Liver (tissue), 9 donors: ENCODE results near the gene ANKZF1. TPM values are rescaled to one million over a fixed set of nuclear protein-coding genes. Genes with fewer than 3 reads are reported as not detected.

Experiments
- DNase-seq: peaks from one replicate; pipeline ENCODE4 v3.0.0-alpha.2; 2017; ENCODE audit warnings: low spot score
- H3K27ac ChIP-seq, 2 donors: one replicate each; pipeline ENCODE4 v1.7.0; 2013; ENCODE audit warnings: inconsistent platforms in 2 of 2, low read length in 2 of 2, control low read depth in 1 of 2, low read depth in 1 of 2, mild to moderate bottlenecking in 1 of 2
- H3K27me3 ChIP-seq, 4 donors: one replicate each; pipeline versions ENCODE4 v1.6.1 to v1.7.0; 2013; ENCODE audit warnings: low read length in 3 of 4, inconsistent platforms in 1 of 4, mild to moderate bottlenecking in 1 of 4, moderate library complexity in 1 of 4; ENCODE audit not compliant: control insufficient read depth in 4 of 4, insufficient read depth in 4 of 4
- H3K36me3 ChIP-seq, 4 donors: one replicate each; pipeline versions ENCODE4 v1.6.1 to v1.7.0; 2013; ENCODE audit warnings: low read length in 3 of 4, mild to moderate bottlenecking in 3 of 4, low read depth in 1 of 4, moderate library complexity in 1 of 4; ENCODE audit not compliant: control insufficient read depth in 4 of 4, insufficient read depth in 3 of 4
- H3K4me1 ChIP-seq, 4 donors: one replicate each; pipeline versions ENCODE4 v1.6.1 to v1.7.0; 2013; ENCODE audit warnings: low read length in 3 of 4, mild to moderate bottlenecking in 3 of 4, moderate library complexity in 1 of 4; ENCODE audit not compliant: control insufficient read depth in 4 of 4, insufficient read depth in 4 of 4
- H3K4me3 ChIP-seq, 3 donors: one replicate each; pipeline versions ENCODE4 v1.6.1 to v1.7.0; 2013; ENCODE audit warnings: low read length in 3 of 3, control low read depth in 1 of 3, low read depth in 1 of 3, mild to moderate bottlenecking in 1 of 3
- H3K9ac ChIP-seq, 2 donors: one replicate each; pipeline ENCODE4 v1.7.0; 2013; ENCODE audit warnings: low read length in 2 of 2, mild to moderate bottlenecking in 2 of 2, moderate library complexity in 2 of 2, control low read depth in 1 of 2, low read depth in 1 of 2
- H3K9me3 ChIP-seq, 4 donors: one replicate each; pipeline versions ENCODE4 v1.6.1 to v1.7.0; 2013; ENCODE audit warnings: low read length in 3 of 4; ENCODE audit not compliant: control insufficient read depth in 4 of 4
- CTCF ChIP-seq: fragments of 150-350 bp; IDR thresholded peaks from 2 replicates; pipeline ENCODE4 v1.5.1; 2017; ENCODE audit warnings: improper control_type of control experiment, low read depth, low read length; ENCODE audit not compliant: missing input control
- EGR1 ChIP-seq, 2 donors: IDR thresholded peaks; 2 replicates each; pipeline ENCODE4 v1.6.1; 2016 to 2018; ENCODE audit warnings: antibody characterized with exemption in 2 of 2, low read depth in 2 of 2
- FOXA1 ChIP-seq: IDR thresholded peaks from 2 replicates; pipeline ENCODE4 v1.6.1; 2016; ENCODE audit warnings: antibody characterized with exemption
- FOXA2 ChIP-seq: IDR thresholded peaks from 2 replicates; pipeline ENCODE4 v1.6.1; 2016; ENCODE audit warnings: antibody characterized with exemption
- GABPA ChIP-seq, 2 donors: IDR thresholded peaks in 1 of 2; conservative IDR thresholded peaks in 1 of 2; 2 replicates each; pipeline ENCODE4 v1.6.1; 2016; ENCODE audit warnings: antibody characterized with exemption in 2 of 2, mild to moderate bottlenecking in 1 of 2, moderate library complexity in 1 of 2
- HNF4A ChIP-seq, 2 donors: conservative IDR thresholded peaks; 2 replicates each; pipeline ENCODE4 v1.6.1; 2016; ENCODE audit warnings: antibody characterized with exemption in 2 of 2, mild to moderate bottlenecking in 2 of 2
- HNF4G ChIP-seq: IDR thresholded peaks from 2 replicates; pipeline ENCODE4 v1.6.1; 2016; ENCODE audit warnings: antibody characterized with exemption
- JUND ChIP-seq, 2 donors: IDR thresholded peaks; 2 replicates each; pipeline ENCODE4 v1.6.1; 2016; ENCODE audit warnings: antibody characterized with exemption in 2 of 2
- MAX ChIP-seq: IDR thresholded peaks from 2 replicates; pipeline ENCODE4 v1.6.1; 2016; ENCODE audit warnings: antibody characterized with exemption
- NR2F2 ChIP-seq: IDR thresholded peaks from 2 replicates; pipeline ENCODE4 v1.6.1; 2016; ENCODE audit warnings: antibody characterized with exemption
- RAD21 ChIP-seq, 2 donors: IDR thresholded peaks; 2 replicates each; pipeline ENCODE4 v1.6.1; 2016; ENCODE audit warnings: antibody characterized with exemption in 2 of 2, mild to moderate bottlenecking in 2 of 2
- REST ChIP-seq: IDR thresholded peaks from 2 replicates; pipeline ENCODE4 v1.6.1; 2016; ENCODE audit warnings: antibody characterized with exemption, mild to moderate bottlenecking
- RXRA ChIP-seq, 2 donors: IDR thresholded peaks; 2 replicates each; pipeline ENCODE4 v1.6.1; 2017 to 2018; ENCODE audit warnings: antibody characterized with exemption in 2 of 2, mild to moderate bottlenecking in 1 of 2
- SP1 ChIP-seq: IDR thresholded peaks from 2 replicates; pipeline ENCODE4 v1.6.1; 2018; ENCODE audit warnings: antibody characterized with exemption, mild to moderate bottlenecking
- TAF1 ChIP-seq: conservative IDR thresholded peaks from 2 replicates; pipeline ENCODE4 v1.6.1; 2016; ENCODE audit warnings: antibody characterized with exemption, mild to moderate bottlenecking
- YY1 ChIP-seq: IDR thresholded peaks from 2 replicates; pipeline ENCODE4 v1.6.1; 2016; ENCODE audit warnings: antibody characterized with exemption, mild to moderate bottlenecking
- ZBTB33 ChIP-seq: IDR thresholded peaks from 2 replicates; pipeline ENCODE4 v1.6.1; 2016; ENCODE audit warnings: antibody characterized with exemption
- WGBS: extraction: QIAGEN DNeasy Blood & Tissue Kit; methylation state at CpG from one replicate; pipeline ENCODE4 v1.1.7; 2013; 5-methylcytosine and 5-hydroxymethylcytosine counted together
- polyA plus RNA-seq, 2 donors: library from polyadenylated mRNA; stranded (reverse) in 1 of 2; unstranded in 1 of 2; fragments of 200-250 nt in 1 of 2; fragments of >200 nt in 1 of 2; fragmentation: Nextera tagmentation in 1 of 2; extraction: Ambion mirVana in 1 of 2; gene quantifications; one replicate each; pipeline versions ENCODE4 v1.2.1 to v1.2.3, GENCODE V29; 2013 to 2015
- total RNA-seq, 2 donors: library from RNA; depleted of rRNA; stranded (reverse); fragments of >200 nt; gene quantifications; one replicate each; pipeline ENCODE4 v1.2.3, GENCODE V29; 2014
- donor health status: healthy.
- donor health status: healthy.
- donor health status: healthy.
- donor health status: healthy.
- donor health status: healthy.

The ANKZF1 gene
- total and polyA plus RNA-seq, 4 donors: 9.0 to 30.6 (median 20.5) TPM

GRCh38 chr2:219278655-219279150 lies 49.1 kb downstream of the ANKZF1 start:
- H3K27ac ChIP-seq: peak overlapping the region; percentile 96 to 98
- H3K36me3 ChIP-seq: peaks cover 2 to 30% (median 22%) of the 10 kb centered on the region in 4 donors
- H3K9me3 ChIP-seq: no peaks in the 10 kb centered on the region
- 20% methylated on average over 9 of the region's 9 CpGs for WGBS
- DNase-seq: no peak
- peak overlapping the region; percentile 31 to 72 (median 55) for H3K4me3 ChIP-seq
- peaks cover 7 to 24% (median 14%) of the 10 kb centered on the region in 4 donors for H3K4me1 ChIP-seq
- H3K9ac ChIP-seq: peak overlapping the region; percentile 88 to 89
- H3K27me3 ChIP-seq: no peaks in the 10 kb centered on the region
- TF ChIP-seq REST (no peak), NR2F2 (no peak), CTCF (no peak)

- no peaks in the 10 kb centered on the region for H3K27me3 ChIP-seq
- 3% methylated on average over 65 of the region's 65 CpGs for WGBS
- peak within 1 kb of the TSS; percentile 89 to 94 for H3K9ac ChIP-seq
- peaks cover 2 to 32% (median 28%) of the 10 kb centered on the region in 4 donors for H3K36me3 ChIP-seq
- no peaks in the 10 kb centered on the region for H3K9me3 ChIP-seq
- peak; percentile 95 for DNase-seq
- H3K27ac ChIP-seq: peak within 1 kb of the TSS; percentile 96 to 98
- H3K4me3 ChIP-seq: peak within 1 kb of the TSS; percentile 55 to 80 (median 72)
- H3K4me1 ChIP-seq: peaks cover 7 to 24% (median 14%) of the 10 kb centered on the region in 4 donors
- TF ChIP-seq YY1 (peak; percentile 68), SP1 (peak; percentile 67), EGR1 (IDR thresholded peaks at IDR 0.05; ENCODE audit: low read depth in 2 of 2) (no peak), HNF4A (conservative IDR thresholded peaks at IDR 0.05) (peak; percentile 11 to 17), JUND (IDR thresholded peaks at IDR 0.05) (peak; percentile 55 to 65), REST (peak; percentile 70), NR2F2 (no peak), HNF4G (no peak), RAD21 (IDR thresholded peaks at IDR 0.05) (peak in 1 of 2 donors; percentile 25), RXRA (IDR thresholded peaks at IDR 0.05) (peak in 1 of 2 donors; percentile 20), ZBTB33 (no peak), TAF1 (peak; percentile 53), CTCF (no peak), FOXA1 (no peak), GABPA (IDR thresholded peaks at IDR 0.05 in 1 of 2, conservative IDR thresholded peaks at IDR 0.05 in 1 of 2) (no peak), MAX (no peak), FOXA2 (no peak)
Measured at GRCh38 chr2:219279151-219279915, 49.7 kb downstream of the ANKZF1 start, which contains the start of gene DNAJB2. Gene DNAJB2, plus strand, starts transcription at chr2:219279366. Its CDS starts 468 bp downstream, at chr2:219279834.
